GM21447 (cell line): ENCODE results near the gene CLDN14.

Source experiments
- ATAC-seq: cut with Tn5 transposase; IDR thresholded peaks from one replicate; pipeline ENCODE4 v1.9.1; 2021; ENCODE audit not compliant: unreplicated experiment

CLDN14 gene

GRCh38 chr21:36473203-36473602 lies 6.7 kb downstream of the CLDN14 start:
- ATAC-seq: no peak

GRCh38 chr21:36472377-36472776 lies 7.5 kb downstream of the CLDN14 start:
- ATAC-seq: no peak

- peak; percentile 76 for ATAC-seq
These were observed 8.6 kb downstream of the CLDN14 start for GRCh38 chr21:36471254-36471723.

GRCh38 chr21:36470294-36470693 lies 9.6 kb downstream of the CLDN14 start:
- ATAC-seq: no peak

GRCh38 chr21:36466061-36466511 lies 13.8 kb downstream of the CLDN14 start:
- no peak for ATAC-seq

GRCh38 chr21:36465478-36465877 lies 14.4 kb downstream of the CLDN14 start:
- no peak for ATAC-seq

GRCh38 chr21:36464590-36464989 lies 15.3 kb downstream of the CLDN14 start:
- no peak for ATAC-seq

- no peak for ATAC-seq
These were observed 15.9 kb downstream of the CLDN14 start for GRCh38 chr21:36463991-36464390.

GRCh38 chr21:36463204-36463603 lies 16.7 kb downstream of the CLDN14 start:
- no peak for ATAC-seq

GRCh38 chr21:36461918-36462486 lies 17.9 kb downstream of the CLDN14 start:
- ATAC-seq: no peak

- no peak for ATAC-seq
These were observed 18.5 kb downstream of the CLDN14 start for GRCh38 chr21:36461277-36461917.

- ATAC-seq: no peak
These were observed 19.1 kb downstream of the CLDN14 start for GRCh38 chr21:36460866-36461265.

GRCh38 chr21:36459098-36459497 lies 20.8 kb downstream of the CLDN14 start:
- no peak for ATAC-seq

GRCh38 chr21:36456729-36457414 lies 23.1 kb downstream of the CLDN14 start:
- no peak for ATAC-seq

GRCh38 chr21:36454706-36455105 lies 25.2 kb downstream of the CLDN14 start:
- no peak for ATAC-seq

GRCh38 chr21:36454093-36454531 lies 25.8 kb downstream of the CLDN14 start:
- ATAC-seq: no peak

- no peak for ATAC-seq
These were observed 27.6 kb downstream of the CLDN14 start for GRCh38 chr21:36452281-36452825.

GRCh38 chr21:36451506-36451905 lies 28.4 kb downstream of the CLDN14 start:
- no peak for ATAC-seq

- no peak for ATAC-seq
These were observed 29.4 kb downstream of the CLDN14 start for GRCh38 chr21:36450511-36450910.

- ATAC-seq: no peak
These were observed 33.6 kb downstream of the CLDN14 start for GRCh38 chr21:36446301-36446700.

- ATAC-seq: no peak
These were observed 38.2 kb downstream of the CLDN14 start for GRCh38 chr21:36441715-36442114.

- ATAC-seq: no peak
These were observed 42.2 kb downstream of the CLDN14 start for GRCh38 chr21:36437745-36438128.
